ENCODE results near the gene BBX. TPM values are rescaled to one million over a fixed set of nuclear protein-coding genes. Genes with fewer than 3 reads are reported as not detected.

The BBX gene
- total and polyA plus RNA-seq, 2 of the 4 experiments (the other 2 are of a cell fraction), result 13.6 to 107 TPM

DNA sequence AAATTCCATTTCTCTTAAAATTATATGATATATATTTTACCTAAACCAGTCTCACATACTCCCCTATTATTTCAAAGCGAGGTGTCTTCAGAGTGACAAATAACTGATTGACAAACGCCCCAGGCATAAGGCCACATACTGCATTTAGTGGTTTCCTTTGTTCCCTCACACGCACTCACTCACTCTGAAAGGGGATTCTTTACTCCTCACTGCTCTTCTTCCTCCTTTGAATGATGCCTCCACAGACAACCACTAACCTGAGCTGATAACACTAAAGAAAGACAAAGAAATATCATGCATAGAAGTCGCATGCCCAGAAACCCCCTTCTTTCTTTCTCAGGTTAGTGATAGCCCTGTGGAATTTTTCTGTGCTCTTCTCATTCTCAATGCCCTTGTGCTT, 24.1 kb upstream of the BBX start:
- intact Hi-C loops (cut with micrococcal nuclease) (no loop called here), in situ Hi-C loops (cut with MboI; ENCODE audit: low sequenced_read_pairs) (no loop called here), dilution Hi-C loops (cut with HindIII; ENCODE audit: low sequenced_read_pairs, unreplicated experiment) (no loop called here)
- Histone ChIP-seq H3K23ac (ENCODE audit: low read depth, low read length) (no peak overlapping the region), H4K5ac (ENCODE audit: low read depth, low read length) (no peak overlapping the region), H3K4me3 (ENCODE audit: insufficient read depth, low read depth, low read length) (no peak overlapping the region), H2BK15ac (ENCODE audit: low read depth, low read length) (no peak overlapping the region), H2AK5ac (ENCODE audit: low read depth, low read length) (no peak overlapping the region), H2BK20ac (ENCODE audit: low read depth, low read length) (no peak overlapping the region), H2BK5ac (ENCODE audit: low read depth, low read length, poor library complexity, severe bottlenecking) (no peak overlapping the region), H3K27ac (ENCODE audit: insufficient read depth, low read length) (no peak overlapping the region), H3K56ac (ENCODE audit: extremely low read depth, insufficient read depth, low read length) (no peak overlapping the region), H3K14ac (replicated peaks; ENCODE audit: low read depth, low read length) (no peak overlapping the region), H3K18ac (ENCODE audit: low read depth, low read length) (no peak overlapping the region), H4K8ac (ENCODE audit: low read depth in 2 of 2, low read length in 2 of 2) (no peak overlapping the region), H2AFZ (replicated peaks; ENCODE audit: low read length, poor library complexity) (no peak overlapping the region), H3K9ac (ENCODE audit: low read depth, low read length) (no peak overlapping the region), H3K9me1 (ENCODE audit: insufficient read depth, low read length) (no peaks in the 10 kb centered on the region), H3K4me2 (ENCODE audit: low read depth, low read length) (no peak overlapping the region), H3K9me3 (ENCODE audit: control insufficient read depth, insufficient read depth, low read length) (no peaks in the 10 kb centered on the region), H3K27me3 (ENCODE audit: control insufficient read depth, insufficient read depth, low read length) (peaks cover 1% of the 10 kb centered on the region), H2BK120ac (ENCODE audit: low read depth, low read length) (no peak overlapping the region), H3K4ac (ENCODE audit: low read depth, low read length) (no peak overlapping the region), H3K79me1 (ENCODE audit: low read depth in 1 of 2, low read length in 2 of 2) (no peaks in the 10 kb centered on the region), H4K91ac (ENCODE audit: insufficient read depth, low read depth, low read length) (no peak overlapping the region), H4K20me1 (ENCODE audit: insufficient read depth, low read length) (no peaks in the 10 kb centered on the region), H3K4me1 (ENCODE audit: control insufficient read depth, insufficient read depth, low read length) (no peaks in the 10 kb centered on the region), H3K36me3 (ENCODE audit: control insufficient read depth, insufficient read depth, low read length) (no peaks in the 10 kb centered on the region), H2AK9ac (replicated peaks; ENCODE audit: low read depth, low read length, poor library complexity) (no peak overlapping the region)
- ATAC-seq (ENCODE audit: low read depth), result no peak
- BruUV-seq (replicated peaks), result no TSS peak
- WGBS, 2 experiments (ENCODE audit: extremely low coverage in 2 of 2, insufficient read length in 1 of 2), result 100% methylated on average over 1 of the region's 4 CpGs; no CpG with 5 or more reads in 1 of the 2 experiments
- TF ChIP-seq MAFK (IDR thresholded peaks at IDR 0.05; ENCODE audit: low read depth, low read length) (no peak), RCOR1 (IDR thresholded peaks at IDR 0.05; ENCODE audit: insufficient replicate concordance, low read length) (no peak), RAD21 (IDR thresholded peaks at IDR 0.05; ENCODE audit: low read length) (no peak), MAZ (IDR thresholded peaks at IDR 0.05; ENCODE audit: borderline replicate concordance, low read depth, low read length) (no peak), NFE2L2 (IDR thresholded peaks at IDR 0.05; ENCODE audit: low read depth, low read length) (no peak), CEBPB (IDR thresholded peaks at IDR 0.05; ENCODE audit: low read depth, low read length) (no peak), MXI1 (IDR thresholded peaks at IDR 0.05; ENCODE audit: borderline replicate concordance, low read depth, low read length) (no peak), SMC3 (IDR thresholded peaks at IDR 0.05; ENCODE audit: low read depth, low read length) (no peak), BHLHE40 (IDR thresholded peaks at IDR 0.05; ENCODE audit: low read depth, low read length) (no peak), POLR2A (IDR thresholded peaks at IDR 0.05; ENCODE audit: low read depth, low read length) (no peak), FOS (IDR thresholded peaks at IDR 0.05; ENCODE audit: low read depth, low read length) (no peak), RFX5 (IDR thresholded peaks at IDR 0.05; ENCODE audit: low read depth, low read length) (no peak), CHD1 (IDR thresholded peaks at IDR 0.05; ENCODE audit: low read depth, low read length) (no peak)
- TF ChIP-seq, protein P1, sequence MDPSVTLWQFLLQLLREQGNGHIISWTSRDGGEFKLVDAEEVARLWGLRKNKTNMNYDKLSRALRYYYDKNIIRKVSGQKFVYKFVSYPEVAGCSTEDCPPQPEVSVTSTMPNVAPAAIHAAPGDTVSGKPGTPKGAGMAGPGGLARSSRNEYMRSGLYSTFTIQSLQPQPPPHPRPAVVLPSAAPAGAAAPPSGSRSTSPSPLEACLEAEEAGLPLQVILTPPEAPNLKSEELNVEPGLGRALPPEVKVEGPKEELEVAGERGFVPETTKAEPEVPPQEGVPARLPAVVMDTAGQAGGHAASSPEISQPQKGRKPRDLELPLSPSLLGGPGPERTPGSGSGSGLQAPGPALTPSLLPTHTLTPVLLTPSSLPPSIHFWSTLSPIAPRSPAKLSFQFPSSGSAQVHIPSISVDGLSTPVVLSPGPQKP (IDR thresholded peaks at IDR 0.05; ENCODE audit: borderline replicate concordance, low read depth, low read length), result no peak
- TF ChIP-seq, protein P2, sequence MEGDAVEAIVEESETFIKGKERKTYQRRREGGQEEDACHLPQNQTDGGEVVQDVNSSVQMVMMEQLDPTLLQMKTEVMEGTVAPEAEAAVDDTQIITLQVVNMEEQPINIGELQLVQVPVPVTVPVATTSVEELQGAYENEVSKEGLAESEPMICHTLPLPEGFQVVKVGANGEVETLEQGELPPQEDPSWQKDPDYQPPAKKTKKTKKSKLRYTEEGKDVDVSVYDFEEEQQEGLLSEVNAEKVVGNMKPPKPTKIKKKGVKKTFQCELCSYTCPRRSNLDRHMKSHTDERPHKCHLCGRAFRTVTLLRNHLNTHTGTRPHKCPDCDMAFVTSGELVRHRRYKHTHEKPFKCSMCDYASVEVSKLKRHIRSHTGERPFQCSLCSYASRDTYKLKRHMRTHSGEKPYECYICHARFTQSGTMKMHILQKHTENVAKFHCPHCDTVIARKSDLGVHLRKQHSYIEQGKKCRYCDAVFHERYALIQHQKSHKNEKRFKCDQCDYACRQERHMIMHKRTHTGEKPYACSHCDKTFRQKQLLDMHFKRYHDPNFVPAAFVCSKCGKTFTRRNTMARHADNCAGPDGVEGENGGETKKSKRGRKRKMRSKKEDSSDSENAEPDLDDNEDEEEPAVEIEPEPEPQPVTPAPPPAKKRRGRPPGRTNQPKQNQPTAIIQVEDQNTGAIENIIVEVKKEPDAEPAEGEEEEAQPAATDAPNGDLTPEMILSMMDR (conservative IDR thresholded peaks at IDR 0.05; ENCODE audit: low read depth, low read length), result no peak
- TF ChIP-seq, protein P3, sequence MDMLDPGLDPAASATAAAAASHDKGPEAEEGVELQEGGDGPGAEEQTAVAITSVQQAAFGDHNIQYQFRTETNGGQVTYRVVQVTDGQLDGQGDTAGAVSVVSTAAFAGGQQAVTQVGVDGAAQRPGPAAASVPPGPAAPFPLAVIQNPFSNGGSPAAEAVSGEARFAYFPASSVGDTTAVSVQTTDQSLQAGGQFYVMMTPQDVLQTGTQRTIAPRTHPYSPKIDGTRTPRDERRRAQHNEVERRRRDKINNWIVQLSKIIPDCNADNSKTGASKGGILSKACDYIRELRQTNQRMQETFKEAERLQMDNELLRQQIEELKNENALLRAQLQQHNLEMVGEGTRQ (IDR thresholded peaks at IDR 0.05; ENCODE audit: low read depth, low read length), result no peak
- CTCF ChIA-PET, result no interaction called here
- POLR2A ChIA-PET (ENCODE audit: unreplicated experiment), result no interaction called here
- no peak for DNase-seq

Measured in IMR-90 (cell line).